ENCODE measurements around the gene DDR1. TPM values are rescaled to one million over a fixed set of nuclear protein-coding genes. Genes with fewer than 3 reads are reported as not detected.
A peak's percentile ranks its signal among the peaks of the same experiment; 100 is the strongest.
"Not testable (repeated sequence)": the region's sequence is repeated elsewhere in the genome, so short reads cannot be mapped to it uniquely, and the experiment has no call there.

The DDR1 gene
- total RNA-seq, 2 donors from 2014 or later, result 140 to 151 TPM

GRCh38 chr6:30862156-30862875, 22.0 kb upstream of the DDR1 start:
- no peak for DNase-seq
- peaks cover 45% of the 10 kb centered on the region for H3K9me3 Mint-ChIP-seq
- TF ChIP-seq CTCF (conservative IDR thresholded peaks at IDR 0.05), result no peak
- WGBS, 2 experiments (ENCODE audit: insufficient coverage in 1 of 2, insufficient read length in 1 of 2), result 91 to 94% methylated on average over 7 to 10 of the region's 10 CpGs
- H3K9ac ChIP-seq (ENCODE audit: extremely low read depth, low read length, poor library complexity, severe bottlenecking), result no peak overlapping the region
- peaks cover 5% of the 10 kb centered on the region for H3K27me3 Mint-ChIP-seq (ENCODE audit: insufficient read depth)
- no peak overlapping the region for H3K27ac Mint-ChIP-seq
- no peaks in the 10 kb centered on the region for H3K4me1 Mint-ChIP-seq
- no peak overlapping the region for H3K27ac ChIP-seq (ENCODE audit: low read depth, low read length)
- H3K4me1 ChIP-seq (ENCODE audit: control insufficient read depth, insufficient read depth, low read length), result no peaks in the 10 kb centered on the region
- H3K4me3 Mint-ChIP-seq, result no peak overlapping the region
- peaks cover 2% of the 10 kb centered on the region for H3K36me3 Mint-ChIP-seq (ENCODE audit: low read depth)
- H3K9me3 ChIP-seq (ENCODE audit: control insufficient read depth, low read length), result peaks cover 1% of the 10 kb centered on the region
- no peaks in the 10 kb centered on the region for H3K36me3 ChIP-seq (ENCODE audit: control insufficient read depth, insufficient read depth, low read length)
- no peaks in the 10 kb centered on the region for H3K27me3 ChIP-seq (ENCODE audit: control insufficient read depth, insufficient read depth, low read length, poor library complexity, severe bottlenecking)
- no peak overlapping the region for H3K4me3 ChIP-seq (ENCODE audit: low read length)

- H3K9me3 Mint-ChIP-seq, result peaks cover 49% of the 10 kb centered on the region
- H3K27me3 Mint-ChIP-seq (ENCODE audit: insufficient read depth), result peaks cover 5% of the 10 kb centered on the region
- Histone ChIP-seq H3K4me3 (ENCODE audit: low read length) (no peak overlapping the region), H3K9me3 (ENCODE audit: control insufficient read depth, low read length) (peaks cover 21% of the 10 kb centered on the region), H3K9ac (ENCODE audit: extremely low read depth, low read length, poor library complexity, severe bottlenecking) (no peak overlapping the region), H3K27me3 (ENCODE audit: control insufficient read depth, insufficient read depth, low read length, poor library complexity, severe bottlenecking) (no peaks in the 10 kb centered on the region), H3K27ac (ENCODE audit: low read depth, low read length) (no peak overlapping the region), H3K4me1 (ENCODE audit: control insufficient read depth, insufficient read depth, low read length) (no peaks in the 10 kb centered on the region), H3K36me3 (ENCODE audit: control insufficient read depth, insufficient read depth, low read length) (no peaks in the 10 kb centered on the region)
- no peak overlapping the region for H3K27ac Mint-ChIP-seq
- peak; percentile 10 for DNase-seq
- peaks cover 2% of the 10 kb centered on the region for H3K36me3 Mint-ChIP-seq (ENCODE audit: low read depth)
- no peaks in the 10 kb centered on the region for H3K4me1 Mint-ChIP-seq
- 94% methylated on average over 4 of the region's 4 CpGs; no CpG with 5 or more reads in 1 of the 2 experiments for WGBS, 2 experiments (ENCODE audit: insufficient coverage in 1 of 2, insufficient read length in 1 of 2)
- H3K4me3 Mint-ChIP-seq, result no peak overlapping the region
- no peak for TF ChIP-seq CTCF (conservative IDR thresholded peaks at IDR 0.05)
These were observed 20.0 kb upstream of the DDR1 start for GRCh38 chr6:30864325-30864724.

- DNase-seq, result peak; percentile 42
- H3K36me3 ChIP-seq (ENCODE audit: control insufficient read depth, insufficient read depth, low read length); H3K4me3 Mint-ChIP-seq; H3K27me3 ChIP-seq (ENCODE audit: control insufficient read depth, insufficient read depth, low read length, poor library complexity, severe bottlenecking); H3K4me1 ChIP-seq (ENCODE audit: control insufficient read depth, insufficient read depth, low read length); H3K27ac ChIP-seq (ENCODE audit: low read depth, low read length); H3K4me3 ChIP-seq (ENCODE audit: low read length); H3K9ac ChIP-seq (ENCODE audit: extremely low read depth, low read length, poor library complexity, severe bottlenecking); H3K36me3 Mint-ChIP-seq (ENCODE audit: low read depth); H3K4me1 Mint-ChIP-seq; H3K27ac Mint-ChIP-seq; H3K27me3 Mint-ChIP-seq (ENCODE audit: insufficient read depth): not testable (repeated sequence)
- H3K9me3 ChIP-seq (ENCODE audit: control insufficient read depth, low read length), result peaks cover 66% of the 10 kb centered on the region
- H3K9me3 Mint-ChIP-seq, result peaks cover 72% of the 10 kb centered on the region
- 83 to 90% methylated on average over 7 to 12 of the region's 12 CpGs for WGBS, 2 experiments (ENCODE audit: insufficient coverage in 1 of 2, insufficient read length in 1 of 2)
These were observed 15.0 kb upstream of the DDR1 start for GRCh38 chr6:30869241-30869749.
